HG02759 (cell line): ENCODE data around the gene APLF.
"Not testable (repeated sequence)": the region's sequence is repeated elsewhere in the genome, so short reads cannot be mapped to it uniquely, and the experiment has no call there.

Experiments used
- ATAC-seq: cut with Tn5 transposase; IDR thresholded peaks from one replicate; pipeline ENCODE4 v1.9.1; 2021; ENCODE audit warnings: mild to moderate bottlenecking, moderate library complexity; ENCODE audit not compliant: unreplicated experiment

Gene APLF

GRCh38 chr2:68569604-68570003, 102.2 kb downstream of the APLF start:
- ATAC-seq = no peak

- ATAC-seq = not testable (repeated sequence)
Observed at GRCh38 chr2:68570434-68570833, 103.0 kb downstream of the APLF start.

- no peak for ATAC-seq
Observed at GRCh38 chr2:68574202-68574791, 106.9 kb downstream of the APLF start.

GRCh38 chr2:68577183-68577582, 109.8 kb downstream of the APLF start:
- ATAC-seq = no peak

GRCh38 chr2:68579689-68580088, 112.3 kb downstream of the APLF start:
- ATAC-seq = no peak

- ATAC-seq = no peak
Observed at GRCh38 chr2:68588589-68588988, 121.2 kb downstream of the APLF start.

- ATAC-seq = no peak
Observed at GRCh38 chr2:68589963-68590362, 122.6 kb downstream of the APLF start.

- no peak for ATAC-seq
Observed at GRCh38 chr2:68590702-68591101, 123.3 kb downstream of the APLF start.

GRCh38 chr2:68591225-68591624, 123.8 kb downstream of the APLF start:
- ATAC-seq = no peak

- no peak for ATAC-seq
Observed at GRCh38 chr2:68594041-68594440, 126.7 kb downstream of the APLF start.

GRCh38 chr2:68594674-68595492, 127.5 kb downstream of the APLF start:
- ATAC-seq = peak; percentile 70

- not testable (repeated sequence) for ATAC-seq
Observed at GRCh38 chr2:68595493-68595785, 128.1 kb downstream of the APLF start.

- not testable (repeated sequence) for ATAC-seq
Observed at GRCh38 chr2:68600495-68600894, 133.1 kb downstream of the APLF start.

- ATAC-seq = no peak
Observed at GRCh38 chr2:68603059-68603458, 135.7 kb downstream of the APLF start.

- ATAC-seq = no peak
Observed at GRCh38 chr2:68604077-68604476, 136.7 kb downstream of the APLF start.

- no peak for ATAC-seq
Observed at GRCh38 chr2:68605939-68606338, 138.6 kb downstream of the APLF start.

GRCh38 chr2:68606759-68607158, 139.4 kb downstream of the APLF start:
- no peak for ATAC-seq

- ATAC-seq = no peak
Observed at GRCh38 chr2:68607837-68608236, 140.5 kb downstream of the APLF start.

GRCh38 chr2:68612765-68613519, 145.6 kb downstream of the APLF start:
- no peak for ATAC-seq

GRCh38 chr2:68620772-68621171, 153.4 kb downstream of the APLF start:
- ATAC-seq = no peak

GRCh38 chr2:68623820-68624219, 156.4 kb downstream of the APLF start:
- no peak for ATAC-seq

GRCh38 chr2:68627615-68628014, 160.2 kb downstream of the APLF start:
- ATAC-seq = no peak
